HuH-7 (cell line): ENCODE results near the gene NEB.

Source experiments
- DNase-seq: peaks from one replicate; pipeline ENCODE4 v3.0.0; 2011; ENCODE audit warnings: low spot score

The NEB gene

DNA sequence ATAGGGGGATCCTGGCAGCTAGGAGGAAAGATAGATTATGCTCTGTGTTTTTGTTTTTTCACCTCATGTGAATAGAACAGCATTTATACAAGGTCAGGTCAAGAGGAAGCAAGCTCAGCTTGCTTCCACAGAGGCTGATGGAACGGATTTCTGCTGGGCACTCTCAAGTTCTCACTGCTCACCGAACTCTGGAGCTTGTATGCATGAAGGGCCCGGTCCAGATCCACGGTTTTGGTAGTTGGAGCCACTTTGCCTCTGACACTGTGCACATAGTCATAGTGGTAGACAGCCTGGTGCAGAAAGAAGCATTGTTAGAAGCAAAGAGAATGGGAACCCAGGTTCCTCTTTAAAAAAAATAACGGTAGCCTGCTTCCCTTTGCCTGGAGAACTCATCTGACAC is 182.7 kb downstream of the NEB start:
- no peak for DNase-seq

DNA sequence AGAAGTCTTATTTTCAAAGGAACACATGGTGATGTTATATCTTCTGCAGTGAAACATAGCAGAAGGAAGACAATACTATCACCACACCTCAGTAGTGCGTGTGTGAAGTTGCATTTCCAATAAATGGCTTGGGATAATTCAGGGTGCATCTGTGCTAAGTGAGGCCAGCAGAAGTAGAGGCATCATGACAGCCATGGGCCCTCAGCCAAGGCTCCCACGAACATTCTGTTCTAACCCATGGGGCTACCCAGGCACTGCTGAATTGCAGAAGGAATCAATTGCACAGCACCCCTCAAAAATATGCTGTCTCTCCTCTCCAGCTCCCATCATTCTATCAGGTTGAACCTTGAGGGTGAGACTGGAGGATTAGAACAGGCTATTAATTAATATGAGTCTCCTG is 185.1 kb downstream of the NEB start:
- no peak for DNase-seq

DNA sequence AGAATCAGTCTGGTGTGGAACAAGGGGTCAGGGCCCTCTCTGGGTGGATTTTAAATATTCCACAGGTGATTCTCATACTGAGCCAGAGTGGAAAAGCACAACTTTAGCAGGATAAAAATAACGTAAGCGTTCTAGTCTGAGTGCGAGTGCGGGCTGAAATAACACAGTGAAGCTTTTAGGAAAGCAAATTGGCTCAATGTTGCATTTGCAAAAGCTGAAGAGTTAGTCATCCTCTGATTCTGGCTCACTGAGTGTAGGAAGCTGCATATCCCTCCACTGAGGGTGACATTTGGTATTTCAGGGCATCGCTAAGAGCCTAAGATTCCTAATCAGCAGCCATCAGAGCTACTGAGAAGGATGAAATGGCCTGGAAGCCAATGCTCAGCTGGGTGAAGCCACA is 189.8 kb downstream of the NEB start:
- no peak for DNase-seq

- DNase-seq, result no peak
Observed at GRCh38 chr2:151543876-151544275, 190.4 kb downstream of the NEB start.

- DNase-seq, result no peak
Observed at GRCh38 chr2:151534001-151534400, 200.3 kb downstream of the NEB start.

- no peak for DNase-seq
Observed at GRCh38 chr2:151533127-151533526, 201.1 kb downstream of the NEB start.

DNA sequence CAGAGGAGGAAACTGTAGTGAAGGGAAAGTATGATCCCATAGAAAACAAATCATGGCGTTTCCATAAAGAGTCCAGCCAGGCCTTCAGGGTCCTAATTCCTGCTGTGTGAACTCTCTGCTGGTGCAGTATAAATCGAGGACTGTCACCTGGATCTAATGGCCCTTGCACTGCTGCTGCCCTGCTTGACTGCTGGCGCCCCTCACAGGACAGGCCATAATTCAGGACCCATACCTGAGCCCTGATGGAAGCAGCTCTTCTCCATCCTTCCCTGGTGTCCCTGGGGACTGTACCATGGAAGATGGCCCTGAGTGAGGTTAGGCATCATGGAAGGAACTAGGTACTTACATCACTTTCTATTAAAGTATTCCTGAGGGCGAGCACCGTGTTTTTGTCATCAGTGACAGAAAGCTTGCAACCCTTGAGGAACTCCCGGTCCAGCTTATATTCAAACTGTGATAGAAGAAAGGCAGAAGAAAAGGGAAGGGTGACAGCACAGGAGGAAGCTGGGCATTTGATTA is 207.6 kb downstream of the NEB start:
- DNase-seq, result no peak

DNA sequence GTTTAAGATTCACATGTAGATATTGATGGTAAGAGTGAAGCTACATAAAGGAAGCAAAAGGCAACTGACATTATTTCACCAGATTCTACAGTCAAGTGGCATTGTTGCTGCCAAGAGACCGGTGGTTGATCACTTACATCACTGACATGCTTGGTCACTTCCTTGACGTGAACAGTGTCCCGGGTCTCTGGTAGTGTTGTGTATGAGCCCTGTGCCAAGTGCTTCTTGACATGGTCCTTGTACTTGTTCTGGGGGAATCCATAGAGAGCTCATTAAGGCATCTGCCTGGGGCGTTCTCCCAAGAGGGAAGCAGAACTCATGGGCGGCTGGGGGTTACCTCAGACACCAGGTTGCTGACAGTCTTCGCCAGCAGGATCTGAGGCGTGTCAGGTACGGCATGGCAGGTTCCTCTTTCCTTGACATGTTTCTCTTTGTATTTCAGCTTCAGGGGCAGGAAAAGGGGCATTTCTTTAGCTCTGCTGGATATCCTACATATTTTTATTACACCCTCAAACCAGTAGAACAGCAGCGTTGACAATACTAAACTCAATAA is 208.4 kb downstream of the NEB start:
- DNase-seq, result no peak

- DNase-seq, result no peak
Observed at GRCh38 chr2:151523850-151524249, 210.4 kb downstream of the NEB start.

- no peak for DNase-seq
Observed at GRCh38 chr2:151522556-151522955, 211.7 kb downstream of the NEB start.

DNA sequence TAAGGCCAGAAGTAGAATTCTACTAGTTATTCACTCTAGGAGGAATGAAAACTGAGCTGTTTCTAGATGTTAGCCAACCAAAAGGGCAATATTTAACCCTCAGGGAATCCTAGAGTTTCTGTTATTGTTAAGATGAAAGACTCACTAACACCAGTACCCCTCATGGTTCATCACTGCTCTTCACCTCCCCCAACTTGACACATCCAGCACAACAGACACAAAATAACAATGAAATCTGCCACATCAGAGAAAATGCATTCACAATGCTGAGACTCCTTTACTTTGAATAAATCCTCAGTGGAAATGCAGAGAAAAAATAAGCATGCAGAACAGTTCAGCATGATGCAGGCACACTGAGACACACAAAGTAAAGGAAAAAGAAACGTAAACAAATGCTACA is 213.3 kb downstream of the NEB start:
- DNase-seq, result no peak

DNA sequence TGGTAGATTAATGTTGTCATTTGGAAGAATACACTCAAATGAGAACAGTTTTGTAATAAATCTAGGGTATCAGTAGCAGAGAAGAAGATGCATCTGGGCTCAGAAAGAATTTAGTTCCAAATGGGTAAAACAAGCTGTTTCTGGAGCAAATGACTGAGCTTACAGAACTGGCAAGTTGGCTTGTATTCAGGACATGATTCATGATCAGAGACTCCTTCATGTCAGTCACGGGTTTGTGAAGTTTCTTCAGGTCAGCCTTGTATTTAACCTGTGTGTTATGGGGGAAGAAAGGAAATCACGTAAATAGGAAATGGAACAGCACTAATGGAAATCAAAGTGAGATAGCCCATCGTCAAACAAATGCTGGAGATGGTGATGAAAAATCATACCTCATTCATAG is 215.5 kb downstream of the NEB start:
- no peak for DNase-seq

GRCh38 chr2:151508519-151508918 is 225.8 kb downstream of the NEB start:
- DNase-seq, result no peak

DNA sequence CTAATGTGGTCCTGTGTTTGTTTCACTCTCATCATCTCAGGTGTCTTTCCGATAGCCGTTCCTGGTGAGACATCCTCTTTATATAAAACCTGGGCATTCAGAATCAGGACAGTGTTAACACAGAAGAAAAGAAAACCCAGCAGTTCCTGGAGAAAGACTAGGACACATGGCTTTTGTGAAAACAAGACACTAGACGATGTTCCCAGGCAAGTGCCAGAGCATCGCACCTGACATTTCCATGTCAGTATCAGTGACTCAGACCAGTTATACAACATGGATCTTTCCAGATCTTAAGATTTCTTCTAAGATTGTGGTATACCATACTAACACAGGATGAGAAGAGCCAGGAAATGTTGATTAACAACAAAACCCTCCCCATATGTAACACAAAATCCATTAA is 228.1 kb downstream of the NEB start:
- no peak for DNase-seq

GRCh38 chr2:151498178-151498577 is 236.1 kb downstream of the NEB start:
- no peak for DNase-seq

GRCh38 chr2:151491496-151491895 is 242.8 kb downstream of the NEB start:
- no peak for DNase-seq

DNA sequence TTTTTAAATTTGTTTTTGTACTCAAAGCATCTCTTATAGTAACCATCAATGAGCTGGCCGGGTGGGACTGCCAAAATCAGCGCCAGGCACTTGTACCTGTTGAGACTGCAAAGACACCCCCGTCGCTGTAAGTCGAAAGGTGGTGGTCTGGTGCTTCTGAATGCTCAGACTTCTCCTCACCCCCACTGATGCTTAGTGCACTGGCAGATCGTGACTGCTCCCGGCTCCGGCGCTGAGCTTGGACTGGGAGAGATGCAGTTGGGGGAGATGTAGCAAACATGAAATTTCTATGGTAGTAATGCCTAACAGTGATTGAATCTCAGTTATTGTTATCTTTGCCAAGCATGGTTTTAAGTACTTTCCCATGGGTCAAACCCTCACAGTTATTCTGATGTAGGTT is 244.0 kb downstream of the NEB start:
- no peak for DNase-seq

DNA sequence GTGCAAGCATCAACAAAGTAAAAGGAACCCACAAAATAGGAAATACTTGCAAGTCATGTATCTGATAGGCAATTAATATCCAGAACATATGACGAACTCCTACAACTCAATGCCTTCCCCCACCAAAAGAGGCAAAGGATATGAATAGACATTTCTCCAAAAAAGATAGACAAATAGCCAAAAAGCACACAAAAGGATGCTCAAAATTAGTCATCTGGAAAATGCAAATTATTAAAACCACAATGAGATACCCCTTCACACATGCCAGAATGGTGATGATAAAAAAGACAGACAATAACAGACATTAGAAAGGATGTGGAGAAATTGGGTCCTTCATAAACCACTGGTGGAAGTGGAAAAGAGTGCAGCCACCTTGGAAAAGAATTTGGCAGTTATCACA is 248.2 kb downstream of the NEB start:
- DNase-seq, result no peak

GRCh38 chr2:151484100-151484499 is 250.2 kb downstream of the NEB start:
- DNase-seq, result no peak

DNA sequence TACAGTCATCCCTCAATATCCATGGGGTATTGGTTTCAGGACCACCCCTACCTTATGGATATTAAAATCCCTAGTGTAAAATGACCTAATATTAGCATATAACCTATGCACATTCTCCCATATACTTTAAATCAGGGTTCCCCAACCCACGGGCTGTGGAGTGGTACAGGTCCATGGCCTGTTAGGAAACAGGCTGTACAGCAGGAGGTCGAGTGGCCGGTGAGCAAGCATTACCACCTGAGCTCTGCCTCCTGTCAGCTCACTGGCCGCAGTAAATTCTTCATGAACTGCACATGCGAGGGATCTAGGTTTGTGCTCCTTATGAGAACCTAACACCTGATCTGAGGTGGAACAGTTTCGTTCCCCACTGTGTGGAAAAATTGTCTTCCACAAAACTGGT is 250.7 kb downstream of the NEB start:
- DNase-seq, result no peak

- no peak for DNase-seq
Observed at GRCh38 chr2:151482171-151482725, 252.0 kb downstream of the NEB start.

GRCh38 chr2:151481744-151482143 is 252.5 kb downstream of the NEB start:
- DNase-seq, result no peak

- DNase-seq, result no peak
Observed at GRCh38 chr2:151478011-151478410, 256.3 kb downstream of the NEB start.

GRCh38 chr2:151476287-151476686 is 258.0 kb downstream of the NEB start:
- no peak for DNase-seq
